Mesendoderm (in vitro differentiated cells): ENCODE results near the gene ACOXL.

ENCODE experiments used
- DNase-seq: peaks from one replicate; pipeline ENCODE4 v3.0.0; 2013
- H2AK5ac ChIP-seq: 2 replicates; pipeline ENCODE4 v1.6.1; 2013; ENCODE audit warnings: low read length, inconsistent platforms
- H2BK120ac ChIP-seq: 2 replicates; pipeline ENCODE4 v1.6.1; 2013; ENCODE audit warnings: low read depth, mild to moderate bottlenecking, low read length, moderate library complexity, mixed read lengths
- H2BK15ac ChIP-seq: replicated peaks from 2 replicates; pipeline ENCODE4 v1.6.1; 2013; ENCODE audit warnings: low read depth, mild to moderate bottlenecking, moderate library complexity
- H2BK5ac ChIP-seq: 2 replicates; pipeline ENCODE4 v1.6.1; 2013; ENCODE audit warnings: low read length, inconsistent platforms
- H3K18ac ChIP-seq: 2 replicates; pipeline ENCODE4 v1.6.1; 2013; ENCODE audit warnings: mild to moderate bottlenecking, low read length, mixed read lengths
- H3K23ac ChIP-seq: one replicate; pipeline ENCODE4 v1.6.1; 2013; ENCODE audit warnings: low read length
- H3K27ac ChIP-seq: 2 replicates; pipeline ENCODE4 v1.5.1; 2013; ENCODE audit warnings: low read depth, mild to moderate bottlenecking, inconsistent platforms, low read length, moderate library complexity
- H3K27me3 ChIP-seq: 2 replicates; pipeline ENCODE4 v1.6.1; 2013; ENCODE audit warnings: low read length, control low read depth, mild to moderate bottlenecking, inconsistent platforms; ENCODE audit not compliant: insufficient read depth, poor library complexity
- H3K36me3 ChIP-seq: 2 replicates; pipeline ENCODE4 v1.6.1; 2013; ENCODE audit warnings: low read length, inconsistent platforms; ENCODE audit not compliant: control insufficient read depth, insufficient read depth
- H3K4ac ChIP-seq: one replicate; pipeline ENCODE4 v1.6.1; 2013; ENCODE audit warnings: low read depth, mild to moderate bottlenecking, low read length, moderate library complexity
- H3K4me1 ChIP-seq: 2 replicates; pipeline ENCODE4 v1.6.1; 2013; ENCODE audit warnings: low read depth, low read length, inconsistent platforms; ENCODE audit not compliant: control insufficient read depth
- H3K4me2 ChIP-seq: 2 replicates; pipeline ENCODE4 v1.6.1; 2013; ENCODE audit warnings: low read length
- H3K4me3 ChIP-seq: 2 replicates; pipeline ENCODE4 v1.5.1; 2013; ENCODE audit warnings: mild to moderate bottlenecking, low read length
- H3K56ac ChIP-seq: one replicate; pipeline ENCODE4 v1.6.1; 2013; ENCODE audit warnings: low read length
- H3K79me1 ChIP-seq: 2 replicates; pipeline ENCODE4 v1.6.1; 2013; ENCODE audit warnings: low read length, inconsistent platforms
- H3K79me2 ChIP-seq: 2 replicates; pipeline ENCODE4 v1.6.1; 2013; ENCODE audit warnings: mild to moderate bottlenecking, low read length; ENCODE audit not compliant: control insufficient read depth, insufficient read depth
- H3K9ac ChIP-seq: 2 replicates; pipeline ENCODE4 v1.6.1; 2013; ENCODE audit warnings: low read length, inconsistent platforms
- H4K5ac ChIP-seq: one replicate; pipeline ENCODE4 v1.6.1; 2013; ENCODE audit warnings: low read length
- H4K8ac ChIP-seq: one replicate; pipeline ENCODE4 v1.6.1; 2013; ENCODE audit warnings: low read depth, mild to moderate bottlenecking, control low read depth, low read length, moderate library complexity
- WGBS: extraction: QIAGEN DNeasy Blood & Tissue Kit; methylation state at CpG from one replicate; pipeline ENCODE4 v1.1.7; 2013; ENCODE audit warnings: low lambda C conversion rate, missing lambda C conversion rate; ENCODE audit not compliant: insufficient coverage; ENCODE audit errors: extremely low coverage; 5-methylcytosine and 5-hydroxymethylcytosine counted together

The ACOXL gene

GRCh38 chr2:110832740-110833139 lies 100.4 kb downstream of the ACOXL start:
- Histone ChIP-seq H3K4me3 (no peak overlapping the region), H3K79me2 (no peaks in the 10 kb centered on the region), H3K9ac (no peak overlapping the region), H3K79me1 (no peaks in the 10 kb centered on the region), H4K5ac (no peak overlapping the region), H3K23ac (no peak overlapping the region), H2BK15ac (no peak overlapping the region), H3K27me3 (no peaks in the 10 kb centered on the region), H4K8ac (no peak overlapping the region), H2BK120ac (no peak overlapping the region), H3K4me1 (no peaks in the 10 kb centered on the region), H2AK5ac (no peak overlapping the region), H2BK5ac (no peak overlapping the region), H3K36me3 (no peaks in the 10 kb centered on the region), H3K4me2 (no peak overlapping the region), H3K4ac (no peak overlapping the region), H3K27ac (no peak overlapping the region), H3K18ac (no peak overlapping the region), H3K56ac (no peak overlapping the region)
- no CpG with 5 or more reads among the region's 1 CpG for WGBS
- DNase-seq = no peak

GRCh38 chr2:110834134-110834827 lies 101.9 kb downstream of the ACOXL start:
- H2BK120ac ChIP-seq = no peak overlapping the region
- no peak overlapping the region for H3K27ac ChIP-seq
- H2AK5ac ChIP-seq = no peak overlapping the region
- H4K8ac ChIP-seq = no peak overlapping the region
- no peak overlapping the region for H3K4me2 ChIP-seq
- H2BK15ac ChIP-seq = no peak overlapping the region
- H3K4me1 ChIP-seq = no peaks in the 10 kb centered on the region
- no peak overlapping the region for H3K9ac ChIP-seq
- H3K79me1 ChIP-seq = no peaks in the 10 kb centered on the region
- no peak overlapping the region for H2BK5ac ChIP-seq
- no peak overlapping the region for H3K56ac ChIP-seq
- H3K4ac ChIP-seq = no peak overlapping the region
- no peaks in the 10 kb centered on the region for H3K27me3 ChIP-seq
- no peak overlapping the region for H3K23ac ChIP-seq
- WGBS = no CpG with 5 or more reads among the region's 7 CpGs
- H4K5ac ChIP-seq = no peak overlapping the region
- H3K36me3 ChIP-seq = no peaks in the 10 kb centered on the region
- H3K4me3 ChIP-seq = no peak overlapping the region
- DNase-seq = no peak
- H3K18ac ChIP-seq = no peak overlapping the region
- no peaks in the 10 kb centered on the region for H3K79me2 ChIP-seq

- no peak for DNase-seq
Observed at GRCh38 chr2:110836671-110837070, 104.3 kb downstream of the ACOXL start.

GRCh38 chr2:110837446-110838409 lies 105.4 kb downstream of the ACOXL start:
- H2BK5ac ChIP-seq = no peak overlapping the region
- H3K4ac ChIP-seq = no peak overlapping the region
- H2AK5ac ChIP-seq = no peak overlapping the region
- H3K56ac ChIP-seq = no peak overlapping the region
- H3K18ac ChIP-seq = no peak overlapping the region
- no peaks in the 10 kb centered on the region for H3K79me1 ChIP-seq
- no peak overlapping the region for H4K5ac ChIP-seq
- no peak overlapping the region for H3K23ac ChIP-seq
- H3K27ac ChIP-seq = no peak overlapping the region
- H2BK120ac ChIP-seq = no peak overlapping the region
- no peak for DNase-seq
- H3K9ac ChIP-seq = no peak overlapping the region
- H3K36me3 ChIP-seq = no peaks in the 10 kb centered on the region
- H2BK15ac ChIP-seq = no peak overlapping the region
- H3K79me2 ChIP-seq = no peaks in the 10 kb centered on the region
- H3K4me1 ChIP-seq = peaks cover under 1% of the 10 kb centered on the region
- H3K4me2 ChIP-seq = no peak overlapping the region
- WGBS = no CpG with 5 or more reads among the region's 13 CpGs
- H3K4me3 ChIP-seq = no peak overlapping the region
- no peak overlapping the region for H4K8ac ChIP-seq
- H3K27me3 ChIP-seq = no peaks in the 10 kb centered on the region

More at GRCh38 chr2:110836671-110837070, 104.3 kb downstream of the ACOXL start:
- no peak overlapping the region for H2BK15ac ChIP-seq
- H3K18ac ChIP-seq = no peak overlapping the region
- no peak overlapping the region for H4K5ac ChIP-seq
- no peak overlapping the region for H3K27ac ChIP-seq
- no peak overlapping the region for H3K4me3 ChIP-seq
- H3K23ac ChIP-seq = no peak overlapping the region
- H3K36me3 ChIP-seq = no peaks in the 10 kb centered on the region
- no peak overlapping the region for H2BK120ac ChIP-seq
- H4K8ac ChIP-seq = no peak overlapping the region
- no peak overlapping the region for H3K4me2 ChIP-seq
- no peaks in the 10 kb centered on the region for H3K27me3 ChIP-seq
- H3K9ac ChIP-seq = no peak overlapping the region
- no peaks in the 10 kb centered on the region for H3K79me2 ChIP-seq
- H3K4ac ChIP-seq = no peak overlapping the region
- WGBS = no CpG with 5 or more reads among the region's 8 CpGs
- H3K79me1 ChIP-seq = no peaks in the 10 kb centered on the region
- no peak overlapping the region for H2BK5ac ChIP-seq
- no peak overlapping the region for H2AK5ac ChIP-seq
- no peaks in the 10 kb centered on the region for H3K4me1 ChIP-seq
- H3K56ac ChIP-seq = no peak overlapping the region

GRCh38 chr2:110838657-110839384 lies 106.4 kb downstream of the ACOXL start:
- Histone ChIP-seq H2BK5ac (no peak overlapping the region), H2AK5ac (no peak overlapping the region), H3K4ac (no peak overlapping the region), H4K8ac (no peak overlapping the region), H3K36me3 (no peaks in the 10 kb centered on the region), H3K79me1 (no peaks in the 10 kb centered on the region), H2BK15ac (no peak overlapping the region), H3K4me1 (peaks cover 9% of the 10 kb centered on the region), H3K9ac (no peak overlapping the region), H3K27me3 (no peaks in the 10 kb centered on the region), H3K56ac (no peak overlapping the region), H3K27ac (no peak overlapping the region), H3K18ac (no peak overlapping the region), H3K79me2 (no peaks in the 10 kb centered on the region), H3K23ac (no peak overlapping the region), H3K4me3 (no peak overlapping the region), H4K5ac (no peak overlapping the region), H2BK120ac (no peak overlapping the region), H3K4me2 (no peak overlapping the region)
- no peak for DNase-seq
- no CpG with 5 or more reads among the region's 5 CpGs for WGBS
